GOT3 (cell line): Measurements from ENCODE around the gene RNF103.

ENCODE experiments used
- DNase-seq: peaks from one replicate; lab custom pipeline; 2025; ENCODE audit warnings: mixed read lengths; lab: John Stamatoyannopoulos, UW

The RNF103 gene

DNA sequence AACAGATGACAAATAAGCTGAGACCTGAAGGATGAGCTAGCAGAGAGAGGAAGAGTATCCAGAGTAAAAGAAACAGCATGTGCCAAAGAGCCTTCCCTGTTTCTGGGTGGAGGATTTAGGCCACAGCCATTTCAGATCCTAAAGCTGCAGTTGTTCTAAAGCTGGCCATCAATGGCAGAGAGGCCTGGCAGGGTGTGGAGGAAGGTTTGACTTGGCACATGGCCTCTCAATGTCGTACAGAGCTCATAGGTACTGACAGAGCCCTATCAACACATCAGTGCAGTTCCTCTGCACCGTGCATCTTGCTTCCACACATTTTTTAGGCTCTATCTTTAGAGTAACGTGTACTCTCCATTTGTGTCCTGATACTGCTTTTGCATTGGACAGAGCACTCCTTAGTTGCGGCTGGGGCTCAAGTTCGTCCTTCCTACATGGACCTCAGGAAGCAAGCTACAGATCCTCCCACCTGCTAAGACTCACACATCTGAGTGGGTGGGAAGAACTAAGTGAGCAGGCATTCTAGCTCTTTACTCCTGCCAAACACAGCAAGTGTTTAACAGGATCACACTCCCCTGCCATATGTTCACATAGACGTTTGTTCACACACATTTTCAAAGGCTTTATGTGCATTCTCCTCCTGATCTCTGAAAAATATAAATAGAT is 57.4 kb downstream of the RNF103 start:
- DNase-seq, result no peak

DNA sequence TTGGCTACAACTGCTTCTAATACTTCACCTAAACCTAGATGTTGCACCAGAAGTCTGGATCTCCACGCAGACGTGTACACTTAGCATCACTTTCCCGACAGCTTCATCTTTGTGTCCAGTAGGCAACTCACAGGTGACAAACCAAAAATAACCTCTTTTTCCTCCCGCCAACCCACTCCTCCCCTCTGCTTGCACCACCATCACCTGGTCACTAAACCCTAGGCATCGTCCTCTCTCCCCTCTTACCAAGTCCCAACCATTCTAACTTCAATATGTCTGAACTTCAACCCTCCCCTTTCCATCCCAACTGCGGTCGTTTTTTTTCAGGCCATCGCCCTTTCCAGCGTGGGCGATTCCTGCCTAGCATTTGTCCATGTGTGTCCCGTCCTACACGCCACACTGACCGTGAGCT is 60.0 kb downstream of the RNF103 start:
- DNase-seq, result no peak

DNA sequence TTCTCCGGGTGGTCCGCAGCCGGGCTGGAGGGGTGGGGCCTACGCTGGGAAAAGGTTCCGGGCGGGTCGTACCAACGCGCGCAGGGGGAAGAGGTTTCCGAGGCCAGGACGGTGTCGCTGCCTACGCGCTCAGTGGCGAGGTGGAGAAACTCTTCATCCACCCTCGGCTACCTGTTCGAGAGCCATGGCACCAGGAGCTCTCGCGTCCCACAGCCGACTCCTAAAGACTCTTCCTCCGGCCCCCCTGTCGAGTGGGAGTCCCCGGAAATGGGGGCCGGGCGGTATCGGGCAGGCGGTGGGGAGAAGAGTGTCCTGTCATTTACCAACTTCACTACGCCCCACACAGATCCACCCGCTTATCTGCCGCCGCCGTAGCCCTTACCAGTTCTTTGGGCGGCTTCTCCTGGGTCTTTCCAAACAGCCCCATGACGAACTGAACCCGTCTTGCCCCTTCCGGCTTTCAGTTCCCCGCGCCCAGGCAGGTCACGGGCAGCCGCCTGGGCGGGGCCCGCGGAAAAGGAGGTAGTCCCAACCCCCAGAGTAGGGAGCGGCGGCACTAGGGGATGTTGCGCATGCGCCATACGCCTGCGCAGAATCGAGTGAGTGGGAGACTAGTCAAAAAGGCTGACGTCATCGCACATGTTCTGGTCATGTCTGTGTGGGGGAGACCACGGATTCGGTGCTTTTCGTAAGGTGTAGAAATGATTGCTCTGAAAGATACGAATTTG is 60.6 kb downstream of the RNF103 start, which contains the start of gene CHMP3:
Gene CHMP3 (minus strand): TSS at position 522 of the 728 bp plus-strand sequence. CDS start 95 bp downstream, at position 427.
- DNase-seq, result peak; percentile 86

DNA sequence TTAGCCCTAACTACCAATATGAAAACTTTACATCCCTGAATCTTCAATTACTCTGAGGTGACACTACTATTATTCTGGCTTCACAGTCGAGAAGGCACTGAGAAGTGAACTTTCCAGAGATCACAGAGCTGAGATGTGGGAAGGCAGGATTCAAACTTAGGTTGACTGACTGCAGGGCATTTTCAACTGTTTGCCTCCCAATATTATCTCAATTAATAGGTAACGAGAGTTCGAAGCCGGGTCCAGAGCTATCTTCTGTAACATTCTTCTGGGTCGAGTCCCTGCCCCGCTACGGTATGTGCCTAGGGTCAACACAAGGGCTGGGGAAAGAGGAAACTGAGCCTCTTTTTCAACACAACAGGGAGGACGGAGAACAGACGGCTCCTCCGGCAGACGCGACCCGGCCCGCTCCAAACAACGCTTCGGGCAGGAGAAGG is 61.2 kb downstream of the RNF103 start:
- DNase-seq, result no peak

DNA sequence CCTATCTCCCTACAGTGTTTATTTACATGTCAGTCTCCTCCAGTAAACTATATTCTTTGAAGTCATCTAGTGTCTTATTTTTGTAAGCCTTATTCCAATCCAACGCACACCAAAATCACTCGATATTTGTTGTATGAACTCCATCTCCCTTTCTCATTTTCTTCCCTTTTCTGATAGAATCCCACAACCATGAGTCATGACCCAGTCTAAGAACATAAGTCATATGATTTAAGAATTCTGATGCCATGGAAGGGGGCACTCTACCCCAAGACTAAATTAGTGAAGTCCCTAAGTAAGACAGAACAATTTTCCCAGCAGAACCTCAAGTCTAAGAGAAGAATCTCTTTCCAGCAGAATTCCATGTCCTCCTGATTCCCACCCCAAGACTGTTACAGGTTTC is 65.8 kb downstream of the RNF103 start:
- DNase-seq, result no peak

DNA sequence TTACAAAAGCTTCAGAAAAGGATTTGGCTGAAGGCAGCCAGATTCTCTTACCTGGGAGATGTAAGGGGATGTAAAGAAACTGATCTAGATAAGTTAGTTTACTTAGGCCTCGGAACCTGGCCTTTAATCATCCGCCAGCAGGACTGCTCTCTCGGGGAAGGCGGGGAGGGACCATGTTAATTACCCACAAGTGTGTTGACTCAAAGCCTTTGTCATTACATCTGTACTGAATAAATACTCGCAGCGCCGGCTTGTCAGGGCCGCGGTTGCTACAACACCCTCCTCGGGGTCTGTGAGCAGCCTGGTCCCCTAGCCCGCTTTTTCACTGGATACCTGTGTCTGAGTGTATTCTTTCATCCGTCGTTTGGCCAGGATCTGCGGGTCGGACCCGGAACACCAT is 67.2 kb downstream of the RNF103 start:
- DNase-seq, result no peak
